Stimulated activated CD4-positive, alpha-beta T cell treated with anti-CD3 and anti-CD28 coated beads, TNF-alpha, amount 100 ng/mL, for 4 hours (primary cell): Measurements from ENCODE around the gene FEN1.

ENCODE experiments used
- DNase-seq, 3 experiments: peaks; one replicate each; pipeline ENCODE4 v3.0.0-alpha.2; 2020; ENCODE audit warnings: low read depth in 3 of 3

FEN1 gene

DNA sequence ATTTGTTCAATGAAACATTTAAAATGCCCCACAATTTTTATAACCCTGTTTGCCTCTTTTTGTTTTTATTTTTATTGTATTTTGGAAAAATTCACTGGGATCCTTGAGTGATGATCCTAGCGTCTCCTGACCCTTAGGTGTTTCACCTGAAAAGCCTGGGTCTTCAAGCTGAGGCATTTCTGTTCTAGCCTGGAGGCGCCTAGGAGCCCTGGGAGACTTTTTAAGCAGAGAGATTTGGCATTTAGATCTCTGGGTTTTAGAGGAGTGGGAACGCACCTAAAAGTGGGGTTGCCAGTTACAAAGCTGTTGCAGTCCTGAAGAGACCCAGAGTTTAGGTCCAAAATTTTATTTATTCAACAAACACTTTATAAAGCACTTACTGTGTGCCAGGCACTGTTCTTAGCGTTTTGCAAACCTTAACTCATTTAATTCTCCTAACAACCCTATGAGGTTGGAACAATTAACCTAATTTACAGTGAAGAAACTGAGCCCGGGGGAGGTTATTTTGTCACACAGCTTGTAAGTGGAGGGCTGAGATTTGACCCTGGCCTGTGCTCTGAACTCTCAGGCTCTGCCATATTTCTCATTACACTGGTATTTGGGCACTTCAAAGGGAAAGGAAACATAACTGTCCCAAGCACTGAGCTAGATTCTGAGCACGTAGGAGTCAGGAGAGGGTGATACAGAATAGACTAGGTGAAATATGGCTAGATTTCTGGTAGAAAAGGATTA lies 24.9 kb downstream of the FEN1 start:
- DNase-seq, result no peak

DNA sequence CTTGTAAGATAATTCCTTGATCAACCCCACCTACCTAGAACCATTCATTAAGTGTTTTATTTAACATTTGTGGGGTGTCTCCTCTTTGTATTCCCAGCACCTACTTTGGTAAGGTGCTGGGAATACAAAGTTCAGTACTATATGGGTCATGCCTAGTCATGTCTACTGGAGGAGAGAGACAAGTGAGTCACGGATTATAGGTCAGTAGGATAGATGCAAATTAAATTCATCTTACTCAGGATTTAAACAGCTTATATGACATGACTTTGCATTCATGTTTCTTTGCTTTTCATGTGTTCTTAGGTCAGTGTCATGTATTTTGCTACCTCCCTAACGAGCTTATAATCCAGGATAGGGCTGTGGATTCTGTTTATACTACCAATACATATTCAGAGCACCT lies 27.5 kb downstream of the FEN1 start:
- DNase-seq, result no peak

- no peak for DNase-seq
Measured at GRCh38 chr11:61826930-61827570, 34.3 kb downstream of the FEN1 start.

DNA sequence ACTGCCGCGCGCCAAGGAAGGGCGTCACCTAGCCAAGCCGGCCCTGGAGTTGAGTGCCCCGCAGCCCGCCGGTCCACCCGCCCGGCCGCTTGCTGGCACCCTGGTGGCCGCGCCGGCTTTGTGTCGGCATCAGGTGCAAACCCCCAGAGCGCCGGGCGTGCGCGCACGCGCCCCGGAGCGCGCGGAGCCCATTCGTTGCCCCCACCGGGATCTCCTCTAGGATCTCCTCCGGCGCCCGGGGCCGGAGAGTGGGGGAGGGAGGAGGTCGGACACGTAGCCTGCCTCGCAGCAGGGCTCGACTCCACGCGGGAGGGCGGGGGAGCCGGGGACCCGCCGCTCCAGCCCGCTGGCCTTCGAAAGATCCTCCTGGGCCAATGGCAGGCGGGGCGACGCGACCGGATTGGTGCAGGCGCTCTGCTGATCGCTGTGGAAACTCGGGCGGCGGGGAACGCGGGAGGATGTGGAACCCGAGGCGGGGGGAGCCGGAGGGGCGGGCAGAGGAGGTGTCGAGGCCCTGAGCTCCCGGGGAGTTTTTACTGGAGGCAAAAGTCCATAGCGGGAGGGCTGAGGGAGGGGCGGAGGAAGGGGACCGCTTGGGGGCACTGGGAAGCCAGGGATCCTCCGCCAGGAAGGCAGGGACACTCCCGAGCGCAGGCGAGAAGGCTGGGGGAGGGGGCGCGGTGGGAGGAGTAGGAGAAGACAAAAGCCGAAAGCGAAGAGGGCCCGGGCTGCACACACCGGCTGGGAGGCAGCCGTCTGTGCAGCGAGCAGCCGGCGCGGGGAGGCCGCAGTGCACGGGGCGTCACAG lies 35.1 kb downstream of the FEN1 start, which contains the start of gene FADS2:
TSS of gene FADS2 (plus strand) at position 730 of the 808 bp plus-strand sequence. CDS start 91 bp downstream, outside the sequence.
- peak in 2 of 3 experiments; percentile 16 to 27 for DNase-seq

DNA sequence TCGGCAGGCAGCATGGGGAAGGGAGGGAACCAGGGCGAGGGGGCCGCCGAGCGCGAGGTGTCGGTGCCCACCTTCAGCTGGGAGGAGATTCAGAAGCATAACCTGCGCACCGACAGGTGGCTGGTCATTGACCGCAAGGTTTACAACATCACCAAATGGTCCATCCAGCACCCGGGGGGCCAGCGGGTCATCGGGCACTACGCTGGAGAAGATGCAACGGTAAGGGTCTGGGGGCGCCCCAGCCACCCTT lies 35.6 kb downstream of the FEN1 start:
- no peak for DNase-seq

GRCh38 chr11:61828629-61829407 lies 36.1 kb downstream of the FEN1 start:
- DNase-seq, result no peak

GRCh38 chr11:61829806-61830205 lies 37.1 kb downstream of the FEN1 start:
- no peak for DNase-seq

DNA sequence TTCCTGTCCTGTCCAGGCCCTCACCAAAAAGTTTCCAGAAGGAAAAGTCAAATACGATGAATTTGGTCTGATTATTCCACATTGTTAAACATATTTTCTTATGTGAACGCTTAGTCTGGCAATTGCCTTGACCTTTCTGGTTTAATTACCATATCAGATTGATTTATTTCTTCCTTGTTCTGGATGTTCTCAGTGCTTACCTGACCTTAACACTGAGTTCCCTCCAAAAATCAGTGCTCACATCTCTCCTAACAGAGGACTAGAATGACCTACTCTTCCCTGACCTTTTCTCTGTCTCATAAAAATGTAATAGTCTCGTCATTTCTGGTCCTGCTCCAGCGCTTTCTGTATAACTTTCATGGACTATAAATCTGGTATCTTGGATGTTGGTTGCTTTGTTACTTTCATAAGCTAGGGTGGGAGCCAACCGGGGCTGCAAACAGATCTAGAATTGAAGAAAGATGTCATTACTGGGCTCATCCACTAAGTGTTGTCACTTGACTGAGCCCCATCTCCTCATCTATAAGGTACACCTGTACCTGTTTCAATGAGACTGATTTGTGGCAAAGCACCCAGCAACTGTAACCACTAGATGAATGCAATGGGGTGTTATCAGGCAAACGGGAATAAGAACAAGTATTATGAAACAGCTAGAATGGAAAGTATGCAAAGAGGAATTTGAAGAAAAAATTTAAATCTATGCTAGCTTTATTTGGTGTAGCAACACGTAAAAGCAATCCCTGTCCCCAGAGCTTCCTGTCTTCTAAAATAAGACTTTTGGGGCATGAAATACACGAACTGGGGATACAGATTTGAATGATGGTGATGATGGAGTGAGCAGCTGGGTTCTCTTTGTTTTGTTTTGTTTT lies 37.8 kb downstream of the FEN1 start:
- no peak for DNase-seq

GRCh38 chr11:61832207-61832606 lies 39.5 kb downstream of the FEN1 start:
- no peak for DNase-seq

GRCh38 chr11:61832754-61833153 lies 40.0 kb downstream of the FEN1 start:
- no peak for DNase-seq

- DNase-seq, result no peak
Measured at GRCh38 chr11:61833471-61833870, 40.8 kb downstream of the FEN1 start.

- no peak for DNase-seq
Measured at GRCh38 chr11:61833926-61834277, 41.2 kb downstream of the FEN1 start.

DNA sequence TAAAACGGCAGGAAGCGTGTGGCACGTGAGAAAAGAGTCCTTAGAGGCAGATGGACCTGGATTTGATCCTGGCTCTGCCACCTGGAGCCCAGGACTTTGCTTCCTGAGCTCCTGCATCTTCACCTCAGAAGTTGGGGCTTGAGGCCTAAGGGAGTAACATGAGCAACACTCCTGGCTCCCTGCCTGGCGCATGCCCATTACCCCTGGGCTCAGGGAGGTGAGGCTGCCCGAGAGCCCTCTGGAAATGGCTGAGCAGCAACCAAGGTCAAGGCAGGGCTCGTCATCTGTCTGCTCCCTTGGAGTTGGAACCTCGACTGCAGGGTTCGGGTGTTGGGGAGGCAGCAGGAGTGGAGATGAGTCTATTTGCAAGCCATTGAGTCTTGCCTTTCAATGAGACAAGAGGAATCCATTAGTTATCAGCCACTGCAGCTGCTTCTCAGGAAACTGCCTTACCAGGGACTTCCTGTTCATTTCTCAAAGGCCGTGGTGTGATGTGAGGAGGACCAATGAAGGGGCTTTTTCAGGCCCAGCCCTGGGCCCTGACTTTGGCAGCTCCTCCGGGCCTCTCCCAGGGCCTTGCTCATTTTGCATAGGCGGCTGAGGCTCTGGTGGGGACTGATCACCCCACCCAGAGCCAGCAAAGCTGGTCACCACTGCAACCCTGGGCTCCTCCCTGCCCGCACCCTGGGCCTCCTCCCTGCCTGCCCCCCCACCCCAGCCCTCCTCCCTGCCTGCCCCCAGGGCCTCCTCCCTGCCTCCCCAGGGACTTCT lies 41.8 kb downstream of the FEN1 start:
- no peak for DNase-seq

DNA sequence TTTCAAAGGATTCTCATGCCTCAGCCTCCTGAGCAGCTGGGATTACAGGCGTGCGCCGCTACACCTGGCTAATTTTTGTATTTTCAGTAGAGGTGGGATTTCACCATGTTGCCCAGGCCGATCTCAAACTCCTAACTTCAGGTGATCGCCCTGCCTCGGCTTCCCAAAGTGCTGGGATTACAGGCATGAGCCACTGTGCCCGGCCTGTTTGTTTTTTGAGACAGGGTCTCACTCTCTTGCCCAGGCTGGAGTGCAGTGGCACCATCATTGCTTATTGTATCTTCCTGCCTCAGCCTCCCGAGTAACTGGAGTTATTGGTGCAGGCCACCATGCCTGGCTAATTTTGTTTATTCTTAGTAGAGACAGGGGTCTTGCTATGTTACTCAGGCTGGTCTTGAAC lies 43.5 kb downstream of the FEN1 start:
- no peak for DNase-seq

GRCh38 chr11:61837411-61838005 lies 44.8 kb downstream of the FEN1 start:
- no peak for DNase-seq

DNA sequence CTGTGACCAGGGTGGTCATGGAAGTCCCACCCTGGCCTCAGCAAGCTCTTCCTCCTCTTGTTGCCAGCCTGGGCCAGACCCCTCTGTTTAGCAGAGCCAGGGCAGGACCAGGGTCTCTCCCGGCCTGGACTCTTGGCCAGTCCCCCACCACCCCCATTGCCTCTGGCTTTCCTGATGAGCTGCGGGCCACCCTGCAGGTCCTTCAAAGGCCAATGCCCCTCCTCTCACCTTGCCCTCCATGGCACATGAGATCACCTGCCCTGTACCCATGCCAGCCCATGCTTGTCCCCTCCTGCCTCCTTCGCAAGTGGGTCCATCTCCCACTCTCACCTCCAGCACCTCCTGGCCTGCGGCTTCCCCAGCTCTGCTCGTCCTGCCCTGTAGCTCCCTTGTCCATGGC lies 45.8 kb downstream of the FEN1 start:
- no peak for DNase-seq

DNA sequence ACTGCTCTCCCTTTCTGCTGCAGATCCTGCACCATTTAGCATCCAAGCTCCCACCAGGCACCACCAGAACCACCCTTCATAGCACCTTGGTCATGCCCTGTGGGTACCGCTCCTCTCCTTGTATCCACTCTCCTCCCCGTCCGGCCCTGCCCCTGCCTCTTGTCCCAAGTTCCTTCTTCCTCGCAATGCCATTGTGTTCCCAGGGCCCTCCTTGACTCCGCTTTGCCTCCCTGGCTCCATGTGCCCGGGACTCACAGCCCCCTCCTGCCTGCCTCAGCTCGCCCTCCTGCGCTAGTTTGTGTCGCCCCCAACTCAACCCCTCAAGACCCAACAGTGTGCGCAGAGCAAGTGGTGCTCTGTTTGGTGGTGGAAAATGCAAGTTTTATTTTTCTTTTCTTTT lies 46.2 kb downstream of the FEN1 start:
- DNase-seq, result no peak

- no peak for DNase-seq
Measured at GRCh38 chr11:61839742-61840141, 47.0 kb downstream of the FEN1 start.

- DNase-seq, result no peak
Measured at GRCh38 chr11:61840371-61840770, 47.7 kb downstream of the FEN1 start.
